GM18511 (cell line): ENCODE results near the gene ARHGAP26.

Experiments
- ATAC-seq: cut with Tn5 transposase; IDR thresholded peaks from one replicate; pipeline ENCODE4 v1.9.1; 2021; ENCODE audit warnings: mild to moderate bottlenecking, moderate library complexity; ENCODE audit not compliant: unreplicated experiment

Gene ARHGAP26

DNA sequence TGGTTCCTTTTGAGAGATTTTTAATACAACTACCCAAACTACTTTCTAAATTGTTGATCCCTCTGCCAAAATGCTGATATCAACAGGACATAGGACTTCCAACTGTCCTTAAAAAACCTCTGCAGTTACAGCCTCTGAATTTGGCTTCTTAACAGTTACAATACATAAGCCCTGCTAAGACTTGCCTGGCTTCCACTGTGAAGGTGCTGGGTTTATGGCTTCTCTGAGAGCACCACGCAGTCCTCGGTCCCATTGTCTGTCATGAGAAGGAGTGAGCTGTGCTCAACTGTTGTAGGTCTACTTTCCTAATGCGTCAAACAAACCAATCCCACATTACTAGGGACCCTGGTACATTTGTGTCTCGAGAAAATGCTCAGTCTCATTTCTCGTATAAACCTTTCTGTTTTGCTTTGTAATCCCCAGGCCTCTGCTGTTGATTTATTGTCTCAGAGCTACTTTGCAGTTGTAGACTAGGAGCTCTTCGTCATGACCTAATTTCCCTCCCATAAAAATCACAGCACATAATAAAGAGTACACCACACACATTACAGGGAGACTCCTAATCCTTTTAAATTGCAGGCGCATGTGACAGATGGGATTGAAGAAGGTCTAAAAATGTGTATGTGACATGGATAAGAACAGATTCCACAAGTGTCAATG lies 358.4 kb downstream of the ARHGAP26 start:
- no peak for ATAC-seq

- ATAC-seq = no peak
These were observed 359.0 kb downstream of the ARHGAP26 start for GRCh38 chr5:143129203-143129602.

GRCh38 chr5:143129910-143130612 lies 359.9 kb downstream of the ARHGAP26 start:
- ATAC-seq = no peak

- ATAC-seq = no peak
These were observed 360.6 kb downstream of the ARHGAP26 start for GRCh38 chr5:143130613-143131305.

- ATAC-seq = no peak
These were observed 361.8 kb downstream of the ARHGAP26 start for GRCh38 chr5:143131972-143132371.

DNA sequence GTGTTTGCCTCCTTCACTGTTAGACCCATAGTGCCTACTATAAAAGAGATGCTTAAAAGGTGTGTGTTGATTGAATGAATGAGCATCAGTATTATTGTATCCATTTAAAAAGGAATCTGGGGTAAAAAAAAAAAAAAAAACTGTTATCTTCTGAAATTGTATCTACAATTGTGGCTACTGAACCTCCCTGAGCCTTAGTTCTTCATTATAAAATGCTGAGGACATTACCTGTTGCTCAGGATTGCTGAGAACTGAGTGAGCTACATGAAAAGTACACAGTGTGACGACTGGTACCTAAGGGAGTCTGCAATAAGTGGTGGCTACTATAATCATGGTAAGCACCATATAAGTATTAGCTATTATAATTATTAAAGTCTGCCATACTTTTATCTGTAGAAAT lies 362.6 kb downstream of the ARHGAP26 start:
- ATAC-seq = no peak

DNA sequence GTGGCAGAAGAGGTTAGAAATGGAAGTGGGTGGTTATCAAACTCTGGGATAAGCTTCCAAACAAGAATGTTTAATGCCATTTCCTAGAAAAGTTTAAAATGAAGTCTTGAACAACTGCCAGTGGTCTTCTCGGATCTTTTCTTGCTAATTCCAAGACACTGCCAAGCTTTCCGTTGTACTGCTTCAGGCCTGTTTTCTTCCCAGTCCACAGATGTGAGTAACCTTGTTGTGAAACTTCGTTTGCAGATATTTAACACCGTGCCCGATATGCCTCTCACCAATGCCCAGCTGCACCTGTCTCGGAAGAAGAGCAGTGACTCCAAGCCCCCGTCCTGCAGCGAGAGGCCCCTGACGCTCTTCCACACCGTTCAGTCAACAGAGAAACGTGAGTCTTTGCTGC lies 363.5 kb downstream of the ARHGAP26 start:
- ATAC-seq = no peak

DNA sequence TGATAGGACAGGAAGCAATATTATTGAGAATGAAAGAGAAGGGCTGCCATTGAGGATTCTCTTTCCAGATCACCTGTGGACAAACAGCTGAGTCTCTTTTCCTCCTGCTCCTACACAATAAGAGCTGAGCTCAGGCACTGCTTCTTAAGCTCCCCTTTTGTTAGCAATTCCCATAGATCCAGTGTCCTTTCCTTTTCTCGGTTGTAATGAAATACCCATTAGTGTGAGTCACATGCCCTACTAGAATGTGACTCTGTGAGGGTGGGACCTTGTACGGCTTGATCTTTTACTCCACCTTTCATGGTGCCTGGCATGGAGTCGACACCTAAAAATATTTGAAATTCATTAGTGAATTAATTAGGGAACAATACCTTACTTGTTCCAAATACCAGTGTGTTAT lies 364.1 kb downstream of the ARHGAP26 start:
- ATAC-seq = no peak

GRCh38 chr5:143134900-143135299 lies 364.7 kb downstream of the ARHGAP26 start:
- ATAC-seq = peak; percentile 76

DNA sequence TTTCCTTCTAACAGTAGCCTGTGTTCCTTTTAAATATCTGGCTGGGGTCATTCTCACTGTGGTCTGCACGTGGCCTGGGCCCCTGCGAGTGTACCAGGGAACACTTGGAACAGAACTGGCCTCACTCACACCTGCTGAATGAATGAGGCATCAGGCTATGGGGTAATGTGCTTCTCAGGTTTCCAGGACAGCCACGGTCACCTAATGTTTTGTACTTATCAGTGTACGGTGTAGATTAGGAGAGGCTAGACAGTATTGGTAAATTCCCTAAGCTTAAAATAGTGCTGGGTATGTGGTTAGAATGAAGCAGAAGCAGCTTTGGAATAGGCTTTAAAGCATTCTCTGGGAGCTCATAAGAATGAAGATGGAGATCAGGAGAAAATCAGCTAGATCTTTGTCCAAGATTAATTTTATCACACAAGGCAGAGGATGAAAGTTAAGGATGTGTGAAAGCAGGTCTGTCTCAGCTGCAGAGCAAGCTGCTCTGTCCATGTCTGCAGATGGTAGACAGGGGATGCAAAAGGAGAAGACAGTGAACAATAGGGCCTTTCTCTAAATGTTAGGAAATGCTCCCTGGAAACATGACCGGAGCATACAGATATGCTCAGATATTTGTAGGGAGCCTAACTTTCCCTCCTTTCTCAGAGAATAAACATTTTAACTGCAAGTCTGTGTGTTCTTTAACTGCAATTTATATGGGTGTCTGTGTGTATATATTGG lies 365.8 kb downstream of the ARHGAP26 start:
- no peak for ATAC-seq

- ATAC-seq = no peak
These were observed 368.7 kb downstream of the ARHGAP26 start for GRCh38 chr5:143138839-143139238.

DNA sequence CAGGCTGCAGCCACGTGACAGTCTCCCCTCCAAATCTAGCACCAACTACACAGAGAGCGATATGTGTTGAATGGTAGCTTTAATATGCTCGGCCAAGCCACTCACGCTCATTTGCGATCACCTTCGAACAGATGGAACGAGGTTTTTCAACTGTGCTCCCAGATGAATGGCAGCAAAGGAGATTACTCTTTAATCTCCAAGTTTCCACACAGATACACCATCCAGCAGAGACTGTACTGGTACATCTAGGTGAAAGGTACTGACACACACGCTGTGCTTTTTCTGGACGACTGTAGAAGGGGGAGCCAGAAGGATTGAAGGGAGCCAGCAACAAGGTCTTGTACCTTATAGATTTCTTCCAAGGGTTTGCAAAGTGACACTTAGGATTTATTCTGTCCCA lies 369.4 kb downstream of the ARHGAP26 start:
- no peak for ATAC-seq

DNA sequence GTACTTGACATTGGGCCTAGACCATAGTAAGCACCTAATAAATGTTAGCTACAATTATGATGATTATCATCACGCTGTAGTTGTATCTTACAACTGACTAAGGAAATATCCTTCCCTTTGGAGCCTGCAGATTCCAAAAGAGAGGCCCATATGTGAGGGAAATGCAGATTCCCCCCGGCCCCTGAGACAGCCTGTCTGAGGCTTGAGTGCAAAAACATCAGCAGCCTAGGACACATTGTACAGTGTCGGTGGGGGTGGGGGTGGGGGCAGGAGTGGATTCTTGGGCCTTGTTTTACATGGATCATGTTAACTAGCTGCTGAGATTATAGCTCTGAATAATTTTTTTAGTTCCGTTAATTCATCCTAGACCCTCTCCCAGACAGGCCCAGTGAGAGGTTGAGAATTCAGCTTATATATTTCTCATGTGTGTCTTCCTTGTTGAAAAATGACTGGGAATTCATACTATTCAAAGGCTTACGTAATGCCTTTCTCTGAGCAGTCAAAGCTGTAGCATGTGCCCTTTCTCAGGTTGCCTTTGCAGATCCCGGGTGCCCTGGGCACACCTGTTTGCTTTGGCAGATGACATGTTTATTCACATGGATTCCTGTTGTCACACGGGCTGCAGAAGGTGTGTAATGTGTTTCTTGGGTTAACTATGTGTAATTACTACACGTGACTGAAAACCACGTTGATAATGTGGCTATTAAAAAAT lies 370.5 kb downstream of the ARHGAP26 start:
- no peak for ATAC-seq

- ATAC-seq = no peak
These were observed 371.5 kb downstream of the ARHGAP26 start for GRCh38 chr5:143141652-143142051.

GRCh38 chr5:143142596-143143435 lies 372.6 kb downstream of the ARHGAP26 start:
- ATAC-seq = no peak

GRCh38 chr5:143143973-143144372 lies 373.8 kb downstream of the ARHGAP26 start:
- no peak for ATAC-seq

GRCh38 chr5:143145243-143146160 lies 375.3 kb downstream of the ARHGAP26 start:
- no peak for ATAC-seq

GRCh38 chr5:143146161-143146560 lies 376.0 kb downstream of the ARHGAP26 start:
- no peak for ATAC-seq

- no peak for ATAC-seq
These were observed 377.2 kb downstream of the ARHGAP26 start for GRCh38 chr5:143147383-143147782.
